ENCODE measurements around the gene CHST3. TPM values are rescaled to one million over a fixed set of nuclear protein-coding genes. Genes with fewer than 3 reads are reported as not detected.

CHST3 gene
- polyA plus RNA-seq, 1 donor (not counting 4 experiments of a cell fraction or from before 2014, with no cell fraction given), result 12.0 TPM

GRCh38 chr10:71952745-71953144 lies 11.4 kb upstream of the CHST3 start:
- no peak for TF ChIP-seq EZH2 (IDR thresholded peaks at IDR 0.05; ENCODE audit: low read length)
- TF ChIP-seq, protein P1, sequence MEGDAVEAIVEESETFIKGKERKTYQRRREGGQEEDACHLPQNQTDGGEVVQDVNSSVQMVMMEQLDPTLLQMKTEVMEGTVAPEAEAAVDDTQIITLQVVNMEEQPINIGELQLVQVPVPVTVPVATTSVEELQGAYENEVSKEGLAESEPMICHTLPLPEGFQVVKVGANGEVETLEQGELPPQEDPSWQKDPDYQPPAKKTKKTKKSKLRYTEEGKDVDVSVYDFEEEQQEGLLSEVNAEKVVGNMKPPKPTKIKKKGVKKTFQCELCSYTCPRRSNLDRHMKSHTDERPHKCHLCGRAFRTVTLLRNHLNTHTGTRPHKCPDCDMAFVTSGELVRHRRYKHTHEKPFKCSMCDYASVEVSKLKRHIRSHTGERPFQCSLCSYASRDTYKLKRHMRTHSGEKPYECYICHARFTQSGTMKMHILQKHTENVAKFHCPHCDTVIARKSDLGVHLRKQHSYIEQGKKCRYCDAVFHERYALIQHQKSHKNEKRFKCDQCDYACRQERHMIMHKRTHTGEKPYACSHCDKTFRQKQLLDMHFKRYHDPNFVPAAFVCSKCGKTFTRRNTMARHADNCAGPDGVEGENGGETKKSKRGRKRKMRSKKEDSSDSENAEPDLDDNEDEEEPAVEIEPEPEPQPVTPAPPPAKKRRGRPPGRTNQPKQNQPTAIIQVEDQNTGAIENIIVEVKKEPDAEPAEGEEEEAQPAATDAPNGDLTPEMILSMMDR (optimal IDR thresholded peaks at IDR 0.05 in 1 of 3, IDR thresholded peaks at IDR 0.05 in 1 of 3, conservative IDR thresholded peaks at IDR 0.05 in 1 of 3; ENCODE audit: extremely low read depth in 1 of 3, insufficient read depth in 2 of 3, low read length in 3 of 3), result no peak
- Histone ChIP-seq H3K27me3 (ENCODE audit: control insufficient read depth, extremely low read depth, insufficient read depth, low read length) (peaks cover 3% of the 10 kb centered on the region), H3K4me2 (ENCODE audit: control insufficient read depth, extremely low read depth, insufficient read depth, low read depth, low read length) (no peak overlapping the region), H3K9me1 (ENCODE audit: control insufficient read depth, extremely low read depth, insufficient read depth, low read length) (no peaks in the 10 kb centered on the region), H3K4me3 (ENCODE audit: control insufficient read depth in 2 of 3, extremely low read depth in 1 of 3, insufficient read depth in 2 of 3, low read depth in 1 of 3, low read length in 3 of 3) (no peak overlapping the region), H2AFZ (ENCODE audit: control insufficient read depth, low read length) (no peak overlapping the region), H3K27ac (ENCODE audit: control insufficient read depth, insufficient read depth, low read length) (no peak overlapping the region), H3K9ac (ENCODE audit: control insufficient read depth, extremely low read depth, insufficient read depth, low read length) (no peak overlapping the region), H3K9me3 (ENCODE audit: control insufficient read depth, low read depth, low read length) (peaks cover 9% of the 10 kb centered on the region), H4K20me1 (ENCODE audit: control insufficient read depth, extremely low read depth, insufficient read depth, low read length) (no peaks in the 10 kb centered on the region), H3K4me1 (ENCODE audit: control insufficient read depth, extremely low read depth, insufficient read depth, low read length) (peaks cover 6% of the 10 kb centered on the region), H3K79me2 (ENCODE audit: control insufficient read depth, insufficient read depth, low read length) (no peaks in the 10 kb centered on the region), H3K36me3 (ENCODE audit: control insufficient read depth in 2 of 2, extremely low read depth in 1 of 2, insufficient read depth in 2 of 2, low read length in 2 of 2) (no peaks in the 10 kb centered on the region)
- FAIRE-seq, result peak; percentile 48
- no peak for DNase-seq (ENCODE audit: low read depth, low spot score)
- dilution Hi-C loops (cut with MboI; ENCODE audit: extremely low pct_ligation_motif_present, low sequenced_read_pairs), result no loop called here

GRCh38 chr10:71957546-71958275 lies 6.5 kb upstream of the CHST3 start:
- Histone ChIP-seq H3K79me2 (ENCODE audit: control insufficient read depth, insufficient read depth, low read length) (no peaks in the 10 kb centered on the region), H3K27ac (ENCODE audit: control insufficient read depth, insufficient read depth, low read length) (no peak overlapping the region), H3K36me3 (ENCODE audit: control insufficient read depth in 2 of 2, extremely low read depth in 1 of 2, insufficient read depth in 2 of 2, low read length in 2 of 2) (no peaks in the 10 kb centered on the region), H3K4me2 (ENCODE audit: control insufficient read depth, extremely low read depth, insufficient read depth, low read depth, low read length) (no peak overlapping the region), H3K4me1 (ENCODE audit: control insufficient read depth, extremely low read depth, insufficient read depth, low read length) (peaks cover 6% of the 10 kb centered on the region), H3K27me3 (ENCODE audit: control insufficient read depth, extremely low read depth, insufficient read depth, low read length) (no peaks in the 10 kb centered on the region), H3K9ac (ENCODE audit: control insufficient read depth, extremely low read depth, insufficient read depth, low read length) (no peak overlapping the region), H2AFZ (ENCODE audit: control insufficient read depth, low read length) (no peak overlapping the region), H3K9me1 (ENCODE audit: control insufficient read depth, extremely low read depth, insufficient read depth, low read length) (no peaks in the 10 kb centered on the region), H4K20me1 (ENCODE audit: control insufficient read depth, extremely low read depth, insufficient read depth, low read length) (no peaks in the 10 kb centered on the region), H3K4me3 (ENCODE audit: control insufficient read depth in 2 of 3, extremely low read depth in 1 of 3, insufficient read depth in 2 of 3, low read depth in 1 of 3, low read length in 3 of 3) (no peak overlapping the region), H3K9me3 (ENCODE audit: control insufficient read depth, low read depth, low read length) (peaks cover 9% of the 10 kb centered on the region)
- dilution Hi-C loops (cut with MboI; ENCODE audit: extremely low pct_ligation_motif_present, low sequenced_read_pairs), result no loop called here
- TF ChIP-seq EZH2 (IDR thresholded peaks at IDR 0.05; ENCODE audit: low read length), result no peak
- TF ChIP-seq, protein P1 (optimal IDR thresholded peaks at IDR 0.05 in 1 of 3, IDR thresholded peaks at IDR 0.05 in 1 of 3, conservative IDR thresholded peaks at IDR 0.05 in 1 of 3; ENCODE audit: extremely low read depth in 1 of 3, insufficient read depth in 2 of 3, low read length in 3 of 3), result no peak
- DNase-seq (ENCODE audit: low read depth, low spot score) (no peak), FAIRE-seq (no peak)

Measured in keratinocyte (primary cell).